HEK293T (cell line): ENCODE results near the gene SH3BP5.

Experiments used
- HDGF ChIP-seq: fragments of 450-650 bp; IDR thresholded peaks from 2 replicates; pipeline ENCODE4 v1.6.1; 2017; ENCODE audit warnings: antibody characterized with exemption, borderline replicate concordance
- L3MBTL2 ChIP-seq: fragments of 450-650 bp; conservative IDR thresholded peaks from 2 replicates; pipeline ENCODE4 v1.6.1; 2016; ENCODE audit warnings: mild to moderate bottlenecking
- NFRKB ChIP-seq: fragments of 450-650 bp; IDR thresholded peaks from 2 replicates; pipeline ENCODE4 v1.6.1; 2016; ENCODE audit warnings: mild to moderate bottlenecking, moderate library complexity
- ZNF384 ChIP-seq: fragments of 450-650 bp; IDR thresholded peaks from 2 replicates; pipeline ENCODE4 v1.6.1; 2016

DNA sequence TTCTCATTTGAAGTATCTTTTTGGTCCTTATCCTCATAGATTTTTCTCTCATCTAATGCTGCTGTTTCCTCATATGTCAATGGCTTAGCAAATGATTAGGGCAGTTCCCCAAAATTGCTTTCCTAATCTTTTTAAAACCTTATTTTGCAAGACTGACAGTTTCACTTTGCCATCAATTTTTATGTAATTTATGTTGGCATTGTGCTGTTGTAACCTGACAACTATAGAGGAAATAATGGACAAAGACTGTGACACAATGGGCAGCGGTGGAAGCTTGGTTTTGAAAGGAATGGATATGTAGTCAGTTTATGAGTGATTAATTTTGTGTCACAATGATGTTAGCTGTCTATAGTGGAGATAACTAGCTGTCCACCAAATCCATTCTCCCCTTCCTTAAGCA lies 10.6 kb upstream of the SH3BP5 start:
- TF ChIP-seq HDGF (no peak), L3MBTL2 (no peak), ZNF384 (no peak), NFRKB (no peak)
